Fibroblast of villous mesenchyme (primary cell): ENCODE results near the gene PRKAR2B. TPM values are rescaled to one million over a fixed set of nuclear protein-coding genes. Genes with fewer than 3 reads are reported as not detected.
"Not testable (repeated sequence)": the region's sequence is repeated elsewhere in the genome, so short reads cannot be mapped to it uniquely, and the experiment has no call there.

ENCODE experiments used
- DNase-seq: peaks from one replicate; pipeline ENCODE4 v3.0.0-alpha.2; 2010; ENCODE audit warnings: low read depth
- H3K4me3 ChIP-seq: 2 replicates; pipeline ENCODE4 v1.5.1; 2011; ENCODE audit warnings: low read depth, mild to moderate bottlenecking, low read length
- total RNA-seq: library from RNA; depleted of rRNA; stranded (reverse); fragments of >200 nt; gene quantifications from 2 replicates; pipeline ENCODE4 v1.2.3, GENCODE V29; 2012
- TF ChIP-seq, protein P1 (sequence below): IDR thresholded peaks from 2 replicates; pipeline ENCODE4 v1.5.1; 2012; ENCODE audit warnings: low read depth, mild to moderate bottlenecking, low read length; ENCODE audit not compliant: insufficient read depth

PRKAR2B gene
- total RNA-seq, 1 donor, result 3.9 TPM

GRCh38 chr7:107041097-107041496, 3.4 kb upstream of the PRKAR2B start:
- TF ChIP-seq, protein P1, sequence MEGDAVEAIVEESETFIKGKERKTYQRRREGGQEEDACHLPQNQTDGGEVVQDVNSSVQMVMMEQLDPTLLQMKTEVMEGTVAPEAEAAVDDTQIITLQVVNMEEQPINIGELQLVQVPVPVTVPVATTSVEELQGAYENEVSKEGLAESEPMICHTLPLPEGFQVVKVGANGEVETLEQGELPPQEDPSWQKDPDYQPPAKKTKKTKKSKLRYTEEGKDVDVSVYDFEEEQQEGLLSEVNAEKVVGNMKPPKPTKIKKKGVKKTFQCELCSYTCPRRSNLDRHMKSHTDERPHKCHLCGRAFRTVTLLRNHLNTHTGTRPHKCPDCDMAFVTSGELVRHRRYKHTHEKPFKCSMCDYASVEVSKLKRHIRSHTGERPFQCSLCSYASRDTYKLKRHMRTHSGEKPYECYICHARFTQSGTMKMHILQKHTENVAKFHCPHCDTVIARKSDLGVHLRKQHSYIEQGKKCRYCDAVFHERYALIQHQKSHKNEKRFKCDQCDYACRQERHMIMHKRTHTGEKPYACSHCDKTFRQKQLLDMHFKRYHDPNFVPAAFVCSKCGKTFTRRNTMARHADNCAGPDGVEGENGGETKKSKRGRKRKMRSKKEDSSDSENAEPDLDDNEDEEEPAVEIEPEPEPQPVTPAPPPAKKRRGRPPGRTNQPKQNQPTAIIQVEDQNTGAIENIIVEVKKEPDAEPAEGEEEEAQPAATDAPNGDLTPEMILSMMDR, result no peak
- DNase-seq, result no peak
- no peak overlapping the region for H3K4me3 ChIP-seq

- not testable (repeated sequence) for DNase-seq, H3K4me3 ChIP-seq
These were observed 2.7 kb upstream of the PRKAR2B start for GRCh38 chr7:107041764-107042163.

DNA sequence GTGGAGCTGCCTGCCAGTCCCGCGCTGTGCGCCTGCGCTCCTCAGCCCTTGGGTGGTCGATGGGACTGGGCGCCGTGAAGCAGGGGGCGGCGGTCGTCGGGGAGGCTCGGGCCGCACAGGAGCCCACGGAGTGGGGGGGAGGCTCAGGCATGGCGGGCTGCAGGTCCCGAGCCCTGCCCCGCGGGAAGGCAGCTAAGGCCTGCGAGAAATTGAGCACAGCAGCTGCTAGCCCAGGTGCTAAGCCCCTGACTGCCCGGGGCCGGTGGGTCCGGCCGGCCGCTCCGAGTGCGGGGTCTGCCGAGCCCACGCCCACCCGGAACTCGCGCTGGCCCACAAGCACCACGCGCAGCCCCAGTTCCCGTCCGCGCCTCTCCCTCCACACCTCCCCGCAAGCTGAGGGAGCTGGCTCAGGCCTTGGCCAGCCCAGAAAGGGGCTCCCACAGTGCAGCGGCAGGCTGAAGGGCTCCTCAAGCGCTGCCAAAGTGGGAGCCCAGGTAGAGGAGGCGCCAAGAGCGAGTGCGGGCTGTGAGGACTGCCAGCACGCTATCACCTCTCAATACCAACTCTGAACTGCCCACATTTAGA, 2.1 kb upstream of the PRKAR2B start:
- not testable (repeated sequence) for DNase-seq, H3K4me3 ChIP-seq

GRCh38 chr7:107043491-107043890, 1.0 kb upstream of the PRKAR2B start:
- DNase-seq, result no peak
- TF ChIP-seq, protein P1, result no peak
- no peak overlapping the region for H3K4me3 ChIP-seq

DNA sequence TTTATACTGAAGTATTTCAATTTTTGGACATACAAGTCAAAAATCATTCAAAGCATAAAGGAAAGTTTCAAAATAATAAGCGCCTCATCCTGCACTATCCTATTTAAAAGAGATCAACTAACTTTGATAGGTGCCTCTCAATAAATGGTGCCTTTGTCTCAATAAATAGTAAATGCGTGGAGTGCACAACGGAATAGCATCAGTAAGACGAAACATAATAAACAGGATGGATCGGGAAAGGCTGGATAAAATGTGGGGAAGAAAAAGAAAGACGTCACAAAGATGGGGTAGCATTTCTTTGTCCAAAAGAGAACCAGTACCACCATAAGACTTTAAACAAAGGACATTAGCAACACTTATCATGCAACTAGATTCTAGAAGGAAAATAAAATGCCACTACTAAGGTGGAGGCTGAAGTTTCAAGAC, 571 bp upstream of the PRKAR2B start:
- no peak for DNase-seq
- TF ChIP-seq, protein P1, result no peak
- H3K4me3 ChIP-seq, result peak overlapping the region; percentile 52

GRCh38 chr7:107045195-107045960, 873 bp downstream of the PRKAR2B start:
- no peak for DNase-seq
- TF ChIP-seq, protein P1, result no peak
- peak overlapping the region; percentile 68 for H3K4me3 ChIP-seq

DNA sequence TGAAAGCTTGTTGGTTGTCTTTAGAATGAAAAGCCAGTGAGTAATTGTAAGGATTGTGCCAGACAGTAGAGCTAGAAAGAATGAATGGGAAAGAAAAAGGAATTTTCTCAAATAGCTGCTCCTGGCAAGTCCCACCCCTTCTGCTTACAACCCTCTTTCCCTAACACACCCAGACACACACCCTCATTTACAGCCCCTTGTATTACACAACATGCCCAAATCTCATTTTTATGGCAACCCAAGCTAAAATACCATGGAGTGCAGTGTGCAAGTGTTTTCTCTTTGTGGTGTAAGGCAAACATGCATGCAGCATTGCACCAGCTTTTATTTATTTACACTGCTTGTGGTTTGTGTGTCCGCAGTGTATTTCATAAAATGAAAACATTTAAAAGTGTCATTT, 1.5 kb downstream of the PRKAR2B start:
- TF ChIP-seq, protein P1, result no peak
- peak overlapping the region; percentile 68 for H3K4me3 ChIP-seq
- DNase-seq, result peak; percentile 89
